Measurements from ENCODE around the gene ARHGEF10L.

GRCh38 chr1:17699581-17699980, 160.1 kb downstream of the ARHGEF10L start:
- TF ChIP-seq CTCF (IDR thresholded peaks at IDR 0.05), result no peak
- TF ChIP-seq POLR2A (IDR thresholded peaks at IDR 0.05), result no peak
- no peak for TF ChIP-seq POLR2AphosphoS5 (IDR thresholded peaks at IDR 0.05)

All from prostate gland (tissue), 2 donors.